PC-9 (cell line): Measurements from ENCODE around the gene AKAP6.

Source experiments
- CTCF ChIP-seq: fragments of 200-600 bp; sonication (generic); conservative IDR thresholded peaks from 2 replicates; pipeline ENCODE4 v1.6.1; 2017; ENCODE audit warnings: mixed run types, antibody characterized with exemption, mild to moderate bottlenecking, moderate library complexity
- EZH2 ChIP-seq: fragments of 200-600 bp; sonication (generic); IDR thresholded peaks from 2 replicates; pipeline ENCODE4 v1.8.0; 2017; ENCODE audit warnings: antibody characterized with exemption, low read depth

DNA sequence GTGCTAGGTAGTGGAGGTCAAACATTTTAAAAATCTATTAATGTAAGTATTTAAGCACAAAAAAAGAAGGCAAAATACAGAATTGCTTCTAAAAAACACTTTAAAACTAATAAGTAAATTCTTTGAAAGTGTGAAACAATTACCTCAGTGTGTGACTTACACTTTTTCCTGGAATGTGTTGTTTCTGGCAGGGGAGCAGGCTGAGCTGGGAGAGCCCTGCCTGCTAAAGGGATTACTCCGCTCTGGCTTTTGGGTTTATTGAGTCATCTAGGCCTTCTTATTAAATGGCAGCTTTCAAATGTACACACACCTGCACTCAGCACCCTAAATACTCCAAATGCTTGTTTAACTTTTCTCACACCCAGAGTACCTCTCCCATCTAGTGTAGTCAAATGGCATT is 279.8 kb downstream of the AKAP6 start:
- TF ChIP-seq EZH2, result no peak
- TF ChIP-seq CTCF, result no peak
